GM21723 (cell line): ENCODE measurements around the gene F2.
"Not testable (repeated sequence)": the region's sequence is repeated elsewhere in the genome, so short reads cannot be mapped to it uniquely, and the experiment has no call there.

ENCODE experiments used
- ATAC-seq: cut with Tn5 transposase; IDR thresholded peaks from one replicate; pipeline ENCODE4 v1.9.1; 2021; ENCODE audit warnings: mild to moderate bottlenecking, moderate library complexity; ENCODE audit not compliant: unreplicated experiment

Gene F2

GRCh38 chr11:46719048-46719542, at the start of gene F2:
F2 (plus strand) TSS chr11:46719213; CDS start chr11:46719236, 23 bp downstream.
- no peak for ATAC-seq

GRCh38 chr11:46669711-46670139, 49.3 kb upstream of the F2 start:
- ATAC-seq: no peak

- not testable (repeated sequence) for ATAC-seq
These were observed 48.5 kb upstream of the F2 start for GRCh38 chr11:46670521-46670920.

GRCh38 chr11:46671958-46672315, 47.1 kb upstream of the F2 start:
- no peak for ATAC-seq

GRCh38 chr11:46672381-46672839, 46.6 kb upstream of the F2 start:
- no peak for ATAC-seq

- no peak for ATAC-seq
These were observed 45.1 kb upstream of the F2 start for GRCh38 chr11:46673713-46674462.

- ATAC-seq: no peak
These were observed 44.3 kb upstream of the F2 start for GRCh38 chr11:46674463-46675287.

- ATAC-seq: no peak
These were observed 43.6 kb upstream of the F2 start for GRCh38 chr11:46675288-46675851.

GRCh38 chr11:46675949-46676348, 43.1 kb upstream of the F2 start:
- no peak for ATAC-seq

- ATAC-seq: no peak
These were observed 42.4 kb upstream of the F2 start for GRCh38 chr11:46676436-46677158.

- no peak for ATAC-seq
These were observed 41.8 kb upstream of the F2 start for GRCh38 chr11:46677169-46677568.

- no peak for ATAC-seq
These were observed 40.8 kb upstream of the F2 start for GRCh38 chr11:46677991-46678740.

- no peak for ATAC-seq
These were observed 40.3 kb upstream of the F2 start for GRCh38 chr11:46678741-46679130.

- no peak for ATAC-seq
These were observed 39.5 kb upstream of the F2 start for GRCh38 chr11:46679241-46680163.

GRCh38 chr11:46680164-46680760, 38.8 kb upstream of the F2 start:
- no peak for ATAC-seq

GRCh38 chr11:46680815-46681214, 38.2 kb upstream of the F2 start:
- no peak for ATAC-seq

- ATAC-seq: no peak
These were observed 37.2 kb upstream of the F2 start for GRCh38 chr11:46681814-46682213.
